SU-DHL-6 (cell line): Measurements from ENCODE around the gene MARCHF3.

Experiments used
- H2AFZ ChIP-seq: fragments of 200-600 bp; sonication (generic); 2 replicates; pipeline ENCODE4 v1.6.1; 2014; ENCODE audit warnings: low read depth, mild to moderate bottlenecking, moderate library complexity, mixed read lengths, antibody characterized with exemption, low read length; ENCODE audit not compliant: severe bottlenecking
- H3F3A ChIP-seq: fragments of 200-600 bp; shearing (Covaris generic); 2 replicates; pipeline ENCODE4 v1.6.0; 2016; ENCODE audit warnings: antibody characterized with exemption, mild to moderate bottlenecking; ENCODE audit not compliant: insufficient read depth
- H3K27ac ChIP-seq: fragments of 200-600 bp; sonication (generic); 2 replicates; pipeline ENCODE4 v1.5.1; 2016; ENCODE audit warnings: low read depth, mild to moderate bottlenecking, low read length, moderate library complexity, mixed read lengths
- H3K27me3 ChIP-seq: fragments of 200-600 bp; sonication (generic), shearing (Covaris generic); 2 replicates; pipeline ENCODE4 v1.6.0; 2014; ENCODE audit warnings: mild to moderate bottlenecking, low read length
- H3K36me3 ChIP-seq: fragments of 200-600 bp; sonication (generic); 2 replicates; pipeline ENCODE4 v1.6.1; 2014; ENCODE audit warnings: mild to moderate bottlenecking, low read length, mixed read lengths
- H3K4me2 ChIP-seq: fragments of 300-600, 200-600 bp; shearing (Covaris generic), sonication (generic); 2 replicates; pipeline ENCODE4 v1.6.0; 2014; ENCODE audit warnings: low read length, low read depth, mild to moderate bottlenecking; ENCODE audit not compliant: poor library complexity, severe bottlenecking
- H3K4me3 ChIP-seq: fragments of 200-600 bp; sonication (generic); 2 replicates; pipeline ENCODE4 v1.5.1; 2014; ENCODE audit warnings: antibody characterized with exemption, low read length, mild to moderate bottlenecking, mixed read lengths; ENCODE audit not compliant: insufficient read depth, poor library complexity, severe bottlenecking
- H3K79me2 ChIP-seq: fragments of 200-600 bp; sonication (generic); 2 replicates; pipeline ENCODE4 v1.6.1; 2014; ENCODE audit warnings: mild to moderate bottlenecking, low read length, moderate library complexity; ENCODE audit not compliant: insufficient read depth
- H3K9ac ChIP-seq: fragments of 200-600 bp; sonication (generic); 2 replicates; pipeline ENCODE4 v1.7.0; 2014; ENCODE audit warnings: mild to moderate bottlenecking, low read length
- H3K9me2 ChIP-seq: fragments of 200-600 bp; sonication (generic); replicated peaks from 2 replicates; pipeline ENCODE4 v1.6.1; 2014; ENCODE audit warnings: low read length; ENCODE audit not compliant: insufficient read depth
- H3K9me3 ChIP-seq: fragments of 200-600 bp; sonication (generic); 2 replicates; pipeline ENCODE4 v1.6.1; 2014; ENCODE audit warnings: low read length, mixed read lengths; ENCODE audit not compliant: insufficient read depth
- H4K20me1 ChIP-seq: fragments of 200-600 bp; sonication (generic); 2 replicates; pipeline ENCODE4 v1.6.1; 2014; ENCODE audit warnings: low read depth, mild to moderate bottlenecking, antibody characterized with exemption, low read length, moderate library complexity, mixed read lengths
- CTCF ChIP-seq: fragments of 200-600 bp; sonication (generic); IDR thresholded peaks from one replicate; pipeline ENCODE4 v1.5.1; 2017; ENCODE audit warnings: antibody characterized with exemption, mild to moderate bottlenecking, low read length, moderate library complexity; ENCODE audit not compliant: insufficient read depth, poor library complexity, severe bottlenecking
- EZH2phosphoT487 ChIP-seq: fragments of 200-600 bp; sonication (generic), shearing (Covaris generic); conservative IDR thresholded peaks from 2 replicates; pipeline ENCODE4 v1.6.1; 2018; ENCODE audit warnings: mild to moderate bottlenecking, antibody characterized with exemption, low read length, moderate library complexity, mixed read lengths

MARCHF3 gene

GRCh38 chr5:127061537-127061936, 31.2 kb upstream of the MARCHF3 start:
- Histone ChIP-seq H3K27me3 (no peaks in the 10 kb centered on the region), H4K20me1 (no peaks in the 10 kb centered on the region), H3K27ac (no peak overlapping the region), H3K9me2 (no peaks in the 10 kb centered on the region), H3K79me2 (no peaks in the 10 kb centered on the region), H3K9ac (no peak overlapping the region), H3K9me3 (no peaks in the 10 kb centered on the region), H3K4me3 (no peak overlapping the region), H3F3A (no peaks in the 10 kb centered on the region), H2AFZ (no peak overlapping the region), H3K36me3 (no peaks in the 10 kb centered on the region), H3K4me2 (no peak overlapping the region)
- TF ChIP-seq CTCF = no peak
- TF ChIP-seq EZH2phosphoT487 = no peak

DNA sequence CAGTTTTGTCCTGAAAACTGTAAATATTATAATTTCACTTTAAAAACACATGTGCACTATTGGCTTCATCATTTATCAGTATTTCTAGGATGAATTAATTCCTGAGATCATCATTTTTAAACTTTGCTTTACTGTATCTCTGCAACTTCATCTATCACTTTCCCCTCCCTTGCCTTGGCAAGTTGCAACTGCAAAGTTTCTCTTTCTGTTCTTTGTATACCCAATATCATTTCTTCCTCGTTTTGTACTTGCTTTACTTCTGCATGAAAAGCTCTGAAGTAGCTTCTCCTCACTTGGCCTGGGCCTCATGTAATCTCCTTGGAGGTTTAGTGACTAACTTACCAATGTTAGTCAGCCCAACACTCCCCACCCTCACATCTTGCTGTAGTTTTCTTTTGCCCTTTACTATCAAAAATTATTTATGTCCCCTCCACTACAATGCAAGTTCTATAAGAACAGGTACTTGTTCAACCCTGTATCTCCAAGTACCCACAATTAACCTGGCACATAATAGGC, 30.2 kb upstream of the MARCHF3 start:
- no peaks in the 10 kb centered on the region for H3K79me2 ChIP-seq
- no peaks in the 10 kb centered on the region for H3K27me3 ChIP-seq
- H3K9me3 ChIP-seq = no peaks in the 10 kb centered on the region
- no peak overlapping the region for H3K4me3 ChIP-seq
- H3F3A ChIP-seq = no peaks in the 10 kb centered on the region
- H3K27ac ChIP-seq = no peak overlapping the region
- H3K4me2 ChIP-seq = no peak overlapping the region
- H3K36me3 ChIP-seq = no peaks in the 10 kb centered on the region
- H4K20me1 ChIP-seq = no peaks in the 10 kb centered on the region
- no peak overlapping the region for H2AFZ ChIP-seq
- no peak for TF ChIP-seq CTCF
- no peak for TF ChIP-seq EZH2phosphoT487
- H3K9me2 ChIP-seq = no peaks in the 10 kb centered on the region
- no peak overlapping the region for H3K9ac ChIP-seq

GRCh38 chr5:127056896-127057295, 26.5 kb upstream of the MARCHF3 start:
- Histone ChIP-seq H3K4me2 (no peak overlapping the region), H3K4me3 (no peak overlapping the region), H3K9ac (no peak overlapping the region), H3K9me2 (no peaks in the 10 kb centered on the region), H3K36me3 (no peaks in the 10 kb centered on the region), H2AFZ (no peak overlapping the region), H3K9me3 (no peaks in the 10 kb centered on the region), H3F3A (no peaks in the 10 kb centered on the region), H3K79me2 (no peaks in the 10 kb centered on the region), H3K27me3 (no peaks in the 10 kb centered on the region), H4K20me1 (no peaks in the 10 kb centered on the region), H3K27ac (no peak overlapping the region)
- TF ChIP-seq EZH2phosphoT487 = no peak
- no peak for TF ChIP-seq CTCF
